H1 (cell line): ENCODE measurements around the gene BMP2. TPM values are rescaled to one million over a fixed set of nuclear protein-coding genes. Genes with fewer than 3 reads are reported as not detected.
A peak's percentile ranks its signal among the peaks of the same experiment; 100 is the strongest.

Experiments
- BACH1 ChIP-seq: IDR thresholded peaks from 2 replicates; pipeline ENCODE4 v1.6.1; 2012; ENCODE audit warnings: low read length, improper control_type of control experiment
- CHD7 ChIP-seq: fragments of 300-600 bp; sonication (generic); IDR thresholded peaks from 2 replicates; pipeline ENCODE4 v1.7.1; 2012; ENCODE audit warnings: low read length, moderate library complexity, mild to moderate bottlenecking, inconsistent platforms; ENCODE audit not compliant: insufficient replicate concordance
- POLR2A ChIP-seq, 2 experiments: IDR thresholded peaks; 1 replicate in 1 of 2; 2 replicates in 1 of 2; pipeline ENCODE4 v1.6.1; 2011; ENCODE audit warnings: low read depth in 2 of 2, low read length in 2 of 2, mild to moderate bottlenecking in 2 of 2; ENCODE audit errors: control extremely low read depth in 1 of 2
- POLR2AphosphoS5 ChIP-seq: IDR thresholded peaks from 2 replicates; pipeline ENCODE4 v1.6.1; 2011; ENCODE audit warnings: low read depth, low read length
- SRF ChIP-seq: IDR thresholded peaks from 2 replicates; pipeline ENCODE4 v1.6.1; 2011; ENCODE audit warnings: mild to moderate bottlenecking, low read depth, low read length, moderate library complexity
- USF2 ChIP-seq: IDR thresholded peaks from 2 replicates; pipeline ENCODE4 v1.6.1; 2011; ENCODE audit warnings: low read length, improper control_type of control experiment
- polyA plus RNA-seq, 7 experiments: library from polyadenylated mRNA; depleted of rRNA in 3 of 7; stranded (reverse) in 5 of 7; unstranded in 2 of 7; fragments of >200 nt in 5 of 7; fragments of 200-250 nt in 2 of 7; gene quantifications; 1 replicate in 5 of 7; 2 replicates in 1 of 7; 4 replicates in 1 of 7; pipeline versions ENCODE4 v1.2.1 to v1.2.3, GENCODE V29; 2011 to 2013; ENCODE audit warnings: missing spikeins in 2 of 7, mixed read lengths in 2 of 7
- total RNA-seq: library from RNA; stranded (reverse); fragmentation: NEBNext Ultra II Directional; extraction: Animal tissue kit (Norgen Biotek cat#: 25700); gene quantifications from 2 replicates; pipeline ENCODE4 v1.2.1, GENCODE V29; 2021
- TF ChIP-seq, protein P1 (sequence below), 3 experiments: IDR thresholded peaks; 1 replicate in 2 of 3; 2 replicates in 1 of 3; pipeline versions ENCODE4 v1.5.1 to v1.6.1; 2011; ENCODE audit warnings: low read length in 3 of 3, mild to moderate bottlenecking in 3 of 3, inconsistent platforms in 2 of 3, low read depth in 1 of 3, moderate library complexity in 1 of 3; ENCODE audit not compliant: insufficient read depth in 1 of 3; ENCODE audit errors: control extremely low read depth in 1 of 3

The BMP2 gene
- total and polyA plus RNA-seq, 2 of the 8 experiments (the other 6 are each of a cell fraction or from before 2014, with no cell fraction given): 1.8 to 3.6 TPM

GRCh38 chr20:6829510-6830116 lies 62.1 kb downstream of the BMP2 start (continued):
- TF ChIP-seq CHD7: no peak
- TF ChIP-seq USF2: no peak
- TF ChIP-seq SRF: no peak
- no peak for TF ChIP-seq POLR2A (IDR thresholded peaks at IDR 0.05; ENCODE audit: control extremely low read depth in 1 of 2, low read depth in 2 of 2, low read length in 2 of 2)
- TF ChIP-seq BACH1: no peak
- TF ChIP-seq, protein P1, sequence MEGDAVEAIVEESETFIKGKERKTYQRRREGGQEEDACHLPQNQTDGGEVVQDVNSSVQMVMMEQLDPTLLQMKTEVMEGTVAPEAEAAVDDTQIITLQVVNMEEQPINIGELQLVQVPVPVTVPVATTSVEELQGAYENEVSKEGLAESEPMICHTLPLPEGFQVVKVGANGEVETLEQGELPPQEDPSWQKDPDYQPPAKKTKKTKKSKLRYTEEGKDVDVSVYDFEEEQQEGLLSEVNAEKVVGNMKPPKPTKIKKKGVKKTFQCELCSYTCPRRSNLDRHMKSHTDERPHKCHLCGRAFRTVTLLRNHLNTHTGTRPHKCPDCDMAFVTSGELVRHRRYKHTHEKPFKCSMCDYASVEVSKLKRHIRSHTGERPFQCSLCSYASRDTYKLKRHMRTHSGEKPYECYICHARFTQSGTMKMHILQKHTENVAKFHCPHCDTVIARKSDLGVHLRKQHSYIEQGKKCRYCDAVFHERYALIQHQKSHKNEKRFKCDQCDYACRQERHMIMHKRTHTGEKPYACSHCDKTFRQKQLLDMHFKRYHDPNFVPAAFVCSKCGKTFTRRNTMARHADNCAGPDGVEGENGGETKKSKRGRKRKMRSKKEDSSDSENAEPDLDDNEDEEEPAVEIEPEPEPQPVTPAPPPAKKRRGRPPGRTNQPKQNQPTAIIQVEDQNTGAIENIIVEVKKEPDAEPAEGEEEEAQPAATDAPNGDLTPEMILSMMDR (IDR thresholded peaks at IDR 0.05; ENCODE audit: control extremely low read depth in 1 of 3, insufficient read depth in 1 of 3, low read depth in 1 of 3, low read length in 3 of 3): peak in 2 of 3 experiments; percentile 28 to 48; a peak in 2 of 4 replicates
- TF ChIP-seq POLR2AphosphoS5: no peak
